Spleen (tissue), 11 donors: ENCODE data around the gene UTS2B. TPM values are rescaled to one million over a fixed set of nuclear protein-coding genes. Genes with fewer than 3 reads are reported as not detected.
"Not testable (repeated sequence)": the region's sequence is repeated elsewhere in the genome, so short reads cannot be mapped to it uniquely, and the experiment has no call there.

Experiments used
- DNase-seq: peaks from one replicate; pipeline ENCODE4 v3.0.0-alpha.2; 2020
- H3K27ac ChIP-seq, 8 donors: fragments of 200-600 bp; sonication (generic) in 7 of 8; 1 replicate in 4 of 8; 2 replicates in 4 of 8; pipeline versions ENCODE4 v1.5.0 to v1.8.0; 2016 to 2021; ENCODE audit warnings: inconsistent platforms in 4 of 8, mild to moderate bottlenecking in 4 of 8, moderate library complexity in 1 of 8
- H3K27me3 ChIP-seq, 7 donors: fragments of 200-600 bp; sonication (generic) in 6 of 7; replicated peaks in 1 of 7; 1 replicate in 4 of 7; 2 replicates in 3 of 7; pipeline versions ENCODE4 v1.5.0 to v1.8.0; 2016 to 2021; ENCODE audit warnings: inconsistent platforms in 3 of 7, mild to moderate bottlenecking in 1 of 7
- H3K36me3 ChIP-seq, 6 donors: fragments of 200-600 bp; sonication (generic) in 5 of 6; 1 replicate in 4 of 6; 2 replicates in 2 of 6; pipeline versions ENCODE4 v1.5.0 to v1.8.0; 2016 to 2021; ENCODE audit warnings: inconsistent platforms in 2 of 6
- H3K4me1 ChIP-seq, 6 donors: fragments of 200-600 bp; sonication (generic) in 5 of 6; 1 replicate in 3 of 6; 2 replicates in 3 of 6; pipeline versions ENCODE4 v1.5.0 to v1.8.0; 2016 to 2021; ENCODE audit warnings: inconsistent platforms in 3 of 6
- H3K4me3 ChIP-seq, 8 donors: fragments of 200-600 bp; sonication (generic) in 7 of 8; 1 replicate in 4 of 8; 2 replicates in 4 of 8; pipeline versions ENCODE4 v1.5.0 to v1.8.0; 2016 to 2021; ENCODE audit warnings: inconsistent platforms in 4 of 8, mild to moderate bottlenecking in 4 of 8, moderate library complexity in 2 of 8
- H3K9me3 ChIP-seq, 8 donors: fragments of 200-600 bp; sonication (generic) in 7 of 8; 1 replicate in 4 of 8; 2 replicates in 4 of 8; pipeline versions ENCODE4 v1.5.0 to v1.8.0; 2016 to 2021; ENCODE audit warnings: inconsistent platforms in 4 of 8
- POLR2A ChIP-seq, 3 donors: fragments of 450-650 bp; IDR thresholded peaks; one replicate each; pipeline ENCODE4 v1.5.1; 2017; ENCODE audit warnings: antibody characterized with exemption in 3 of 3, mild to moderate bottlenecking in 1 of 3
- POLR2AphosphoS5 ChIP-seq, 3 donors: sonication (generic); formaldehyde crosslinking; IDR thresholded peaks; one replicate each; pipeline ENCODE4 v1.5.1; 2017; ENCODE audit warnings: antibody characterized with exemption in 3 of 3
- WGBS, 5 donors: extraction: QIAGEN DNeasy Blood & Tissue Kit in 3 of 5; methylation state at CpG; one replicate each; pipeline versions ENCODE4 v1.1.5 to v1.1.7; 2013 to 2018; 5-methylcytosine and 5-hydroxymethylcytosine counted together
- intact Hi-C: fragments of 100-400 bp; cut with DNase I; formaldehyde crosslinking; loops from one replicate; pipeline ENCODE4 v1.15.0; 2023; ENCODE audit warnings: low total_unique reads
- polyA plus RNA-seq, 3 donors: library from polyadenylated mRNA; stranded (reverse); fragments of 200-250 nt; gene quantifications; one replicate each; pipeline ENCODE4 v1.2.1, GENCODE V29; 2013
- total RNA-seq, 7 donors: library from RNA; depleted of rRNA in 3 of 7; stranded (reverse); fragments of >200 nt in 3 of 7; fragmentation: NEBNext Ultra II Directional in 4 of 7; extraction: Animal tissue kit (Norgen Biotek cat#: 25700) in 4 of 7; gene quantifications; one replicate each; pipeline versions ENCODE4 v1.1.0 to v1.2.1, GENCODE V29; 2016 to 2021
- TF ChIP-seq, protein P1 (sequence below), 11 experiments: fragments of 200-600 bp in 7 of 11; fragments of 450-650 bp in 4 of 11; sonication (generic) in 4 of 11; IDR thresholded peaks in 8 of 11; conservative IDR thresholded peaks in 3 of 11; 1 replicate in 7 of 11; 2 replicates in 4 of 11; pipeline versions ENCODE4 v1.4.0 to v1.8.0; 2016 to 2021; ENCODE audit warnings: antibody characterized with exemption in 11 of 11, inconsistent platforms in 4 of 11, mild to moderate bottlenecking in 1 of 11
- donor health status: healthy with polysubstance abuse.
- donor health status: DM: no; HTN: no; CAD: no; lungs with moderate emphysema.
- donor health status: DM: no; HTN: no; CAD: no.
- donor health status: Bipolar disorder and iron deficiency.
- donor health status: healthy.
- donor health status: DM: no; HTN: no; CAD: no.
- donor health status: DM: yes; HTN: yes; CAD: no.

UTS2B gene
- total and polyA plus RNA-seq, 10 donors = 0.20 to 3.2 (median 0.54) TPM; not detected in 1

DNA sequence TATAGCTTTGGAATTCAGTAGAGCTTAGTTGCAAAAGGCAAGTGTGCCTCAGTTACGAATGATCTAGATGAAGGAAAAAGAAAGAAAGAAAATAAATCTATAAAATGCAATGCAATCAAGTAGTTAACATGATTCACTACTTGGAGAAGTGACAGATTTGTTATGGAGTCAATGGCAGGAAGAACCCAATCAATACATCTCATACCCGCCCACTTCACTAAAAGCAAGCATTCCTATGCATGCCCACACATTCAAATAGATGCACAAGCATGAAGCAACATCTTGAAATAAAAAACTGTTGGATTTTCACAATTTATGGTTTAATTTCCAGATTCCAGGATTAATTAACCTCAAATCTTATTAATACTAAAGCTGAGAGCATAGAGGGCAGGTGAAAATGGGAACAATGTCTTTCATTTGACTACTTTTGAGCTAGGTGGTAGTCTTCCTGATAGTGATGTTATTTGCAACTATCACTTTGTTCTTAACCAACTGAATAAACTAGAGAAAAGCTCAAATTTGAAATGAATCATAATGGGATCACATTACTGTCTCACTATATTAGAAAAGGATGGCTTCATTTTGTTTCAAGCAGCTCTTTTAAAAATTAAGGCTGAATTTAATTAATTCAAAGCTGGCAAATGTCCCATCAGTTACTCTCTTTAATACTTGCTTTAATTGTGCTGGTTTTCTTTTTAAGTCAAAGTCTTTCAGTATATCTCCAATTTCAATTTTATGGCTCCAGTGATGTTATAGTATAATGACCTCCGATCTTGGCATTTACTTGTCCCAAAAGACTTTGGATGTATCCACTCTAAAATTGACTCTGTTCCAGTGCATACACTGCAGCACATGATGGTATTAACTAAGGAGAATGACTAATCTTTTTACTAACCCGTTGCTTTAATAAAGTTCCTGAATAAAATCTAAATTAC, 47.8 kb downstream of the UTS2B start:
- no peaks in the 10 kb centered on the region for H3K36me3 ChIP-seq
- WGBS, 5 donors = 60 to 86% (median 70%) methylated on average over 4 of the region's 4 CpGs
- DNase-seq = no peak
- peaks cover 0 to 10% (median 0%) of the 10 kb centered on the region in 8 donors for H3K9me3 ChIP-seq
- no peak overlapping the region for H3K4me3 ChIP-seq
- H3K4me1 ChIP-seq = peaks cover 0 to 4% (median 0%) of the 10 kb centered on the region in 6 donors
- no peak for TF ChIP-seq POLR2AphosphoS5 (IDR thresholded peaks at IDR 0.05)
- no peak for TF ChIP-seq POLR2A (IDR thresholded peaks at IDR 0.05)
- TF ChIP-seq, protein P1, sequence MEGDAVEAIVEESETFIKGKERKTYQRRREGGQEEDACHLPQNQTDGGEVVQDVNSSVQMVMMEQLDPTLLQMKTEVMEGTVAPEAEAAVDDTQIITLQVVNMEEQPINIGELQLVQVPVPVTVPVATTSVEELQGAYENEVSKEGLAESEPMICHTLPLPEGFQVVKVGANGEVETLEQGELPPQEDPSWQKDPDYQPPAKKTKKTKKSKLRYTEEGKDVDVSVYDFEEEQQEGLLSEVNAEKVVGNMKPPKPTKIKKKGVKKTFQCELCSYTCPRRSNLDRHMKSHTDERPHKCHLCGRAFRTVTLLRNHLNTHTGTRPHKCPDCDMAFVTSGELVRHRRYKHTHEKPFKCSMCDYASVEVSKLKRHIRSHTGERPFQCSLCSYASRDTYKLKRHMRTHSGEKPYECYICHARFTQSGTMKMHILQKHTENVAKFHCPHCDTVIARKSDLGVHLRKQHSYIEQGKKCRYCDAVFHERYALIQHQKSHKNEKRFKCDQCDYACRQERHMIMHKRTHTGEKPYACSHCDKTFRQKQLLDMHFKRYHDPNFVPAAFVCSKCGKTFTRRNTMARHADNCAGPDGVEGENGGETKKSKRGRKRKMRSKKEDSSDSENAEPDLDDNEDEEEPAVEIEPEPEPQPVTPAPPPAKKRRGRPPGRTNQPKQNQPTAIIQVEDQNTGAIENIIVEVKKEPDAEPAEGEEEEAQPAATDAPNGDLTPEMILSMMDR (IDR thresholded peaks at IDR 0.05 in 8 of 11, conservative IDR thresholded peaks at IDR 0.05 in 3 of 11) = no peak
- intact Hi-C loops = no loop called here
- H3K27me3 ChIP-seq = no peaks in the 10 kb centered on the region
- no peak overlapping the region for H3K27ac ChIP-seq

DNA sequence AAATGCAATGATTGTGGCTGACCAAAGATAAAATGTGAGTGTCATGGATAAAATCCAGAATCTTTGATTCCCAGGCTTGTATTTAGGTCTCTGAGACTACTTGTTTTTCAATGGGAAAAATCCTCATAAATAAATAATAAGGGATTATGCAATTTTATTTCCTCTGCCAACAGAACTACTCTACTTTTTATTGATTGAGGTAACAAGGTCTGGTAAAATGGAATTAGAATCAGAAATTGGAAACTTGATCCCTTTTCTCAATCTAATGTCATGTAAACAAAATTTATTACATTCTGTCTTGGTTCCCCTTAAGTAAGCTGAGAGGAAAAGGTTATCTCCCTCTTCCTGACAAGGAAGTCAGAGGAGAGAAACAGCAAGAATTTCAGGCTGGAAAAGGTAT, 49.4 kb downstream of the UTS2B start:
- Histone ChIP-seq H3K9me3 (peaks cover 0 to 10% (median 0%) of the 10 kb centered on the region in 8 donors), H3K4me3 (no peak overlapping the region), H3K27ac (no peak overlapping the region), H3K4me1 (peaks cover 0 to 4% (median 0%) of the 10 kb centered on the region in 6 donors), H3K27me3 (no peaks in the 10 kb centered on the region), H3K36me3 (no peaks in the 10 kb centered on the region)
- TF ChIP-seq, protein P1 (IDR thresholded peaks at IDR 0.05 in 8 of 11, conservative IDR thresholded peaks at IDR 0.05 in 3 of 11) = no peak
- TF ChIP-seq POLR2AphosphoS5 (IDR thresholded peaks at IDR 0.05) (no peak), POLR2A (IDR thresholded peaks at IDR 0.05) (no peak)
- intact Hi-C loops = no loop called here
- DNase-seq = no peak

DNA sequence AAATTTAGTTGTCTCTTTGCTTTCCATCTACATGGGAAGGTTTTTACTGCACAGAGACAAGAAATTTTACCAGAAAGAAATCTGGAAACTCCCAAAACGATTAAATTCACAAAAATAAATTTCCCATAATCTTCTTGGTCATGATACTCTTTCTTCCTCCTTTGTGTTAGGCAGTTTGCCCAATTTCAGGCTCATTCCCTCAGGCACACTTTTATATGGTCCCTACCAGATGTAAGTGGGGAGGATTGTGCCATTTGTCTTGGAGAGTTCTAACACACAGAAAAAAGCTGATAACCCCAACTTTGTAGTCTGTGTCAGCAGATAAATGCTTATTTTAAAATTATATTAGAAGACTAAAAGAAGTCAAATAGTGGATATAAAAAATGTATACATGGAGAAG, 50.2 kb downstream of the UTS2B start:
- TF ChIP-seq, protein P1 (IDR thresholded peaks at IDR 0.05 in 8 of 11, conservative IDR thresholded peaks at IDR 0.05 in 3 of 11) = no peak
- TF ChIP-seq POLR2A (IDR thresholded peaks at IDR 0.05) = no peak
- no peak for TF ChIP-seq POLR2AphosphoS5 (IDR thresholded peaks at IDR 0.05)
- DNase-seq = no peak
- H3K27ac ChIP-seq = no peak overlapping the region
- H3K9me3 ChIP-seq = peaks cover 0 to 2% (median 0%) of the 10 kb centered on the region in 8 donors
- 36 to 62% (median 49%) methylated on average over 1 of the region's 1 CpG for WGBS, 5 donors
- intact Hi-C loops = no loop called here
- H3K27me3 ChIP-seq = no peaks in the 10 kb centered on the region
- no peak overlapping the region for H3K4me3 ChIP-seq
- H3K4me1 ChIP-seq = peaks cover 0 to 4% (median 0%) of the 10 kb centered on the region in 6 donors
- no peaks in the 10 kb centered on the region for H3K36me3 ChIP-seq

DNA sequence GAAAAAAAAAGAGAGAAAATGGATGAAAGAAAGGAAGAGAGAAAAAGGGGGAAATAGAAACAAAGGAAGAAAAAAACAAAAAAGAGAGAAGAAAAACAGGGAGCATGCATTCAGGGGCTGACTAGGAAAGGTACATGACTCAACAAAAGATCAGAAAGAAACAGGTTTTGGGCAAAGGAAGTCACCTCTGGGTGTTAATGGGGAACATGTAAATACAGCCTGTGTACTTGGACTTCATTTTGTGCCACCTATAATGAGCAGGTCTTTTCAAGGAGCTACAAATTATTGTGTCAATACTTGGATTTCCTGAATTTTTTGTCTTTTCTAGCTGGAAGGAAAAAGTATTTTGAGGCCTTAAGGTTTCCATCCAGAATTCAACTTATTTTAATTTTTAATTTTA, 54.6 kb downstream of the UTS2B start:
- no peak overlapping the region for H3K4me3 ChIP-seq

DNA sequence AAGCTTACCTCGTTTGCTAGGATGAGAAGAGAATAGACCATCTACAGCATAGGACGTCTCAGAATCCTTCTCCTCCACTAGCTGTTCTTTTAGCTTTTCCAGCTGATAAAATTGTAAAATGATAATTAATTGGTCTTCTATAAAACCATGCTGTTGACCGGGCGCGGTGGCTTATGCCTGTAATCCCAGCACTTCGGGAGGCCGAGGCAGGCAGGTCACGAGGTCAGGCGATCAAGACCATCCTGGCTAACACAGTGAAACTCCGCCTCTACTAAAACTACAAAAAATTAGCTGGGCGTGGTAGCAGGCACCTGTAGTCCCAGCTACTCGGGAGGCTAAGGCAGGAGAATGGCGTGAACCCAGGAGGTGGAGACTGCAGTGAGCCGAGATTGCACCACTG, 55.1 kb downstream of the UTS2B start:
- H3K9me3 ChIP-seq, intact Hi-C loops, DNase-seq, H3K27ac ChIP-seq, H3K4me3 ChIP-seq, H3K27me3 ChIP-seq, H3K4me1 ChIP-seq, H3K36me3 ChIP-seq: not testable (repeated sequence)
- 90 to 95% (median 93%) methylated on average over 14 of the region's 14 CpGs for WGBS, 5 donors

More for the DNA sequence above, 54.6 kb downstream of the UTS2B start:
- H3K36me3 ChIP-seq = no peaks in the 10 kb centered on the region
- TF ChIP-seq, protein P1 (IDR thresholded peaks at IDR 0.05 in 8 of 11, conservative IDR thresholded peaks at IDR 0.05 in 3 of 11) = no peak
- TF ChIP-seq POLR2AphosphoS5 (IDR thresholded peaks at IDR 0.05) (no peak), POLR2A (IDR thresholded peaks at IDR 0.05) (no peak)
- H3K9me3 ChIP-seq = no peaks in the 10 kb centered on the region
- DNase-seq = no peak
- no peaks in the 10 kb centered on the region for H3K27me3 ChIP-seq
- H3K4me1 ChIP-seq = peaks cover 0 to 2% (median 0%) of the 10 kb centered on the region in 6 donors
- intact Hi-C loops = no loop called here
- no peak overlapping the region for H3K27ac ChIP-seq
